IMR-90 (cell line): ENCODE measurements around the gene POLR3B. TPM values are rescaled to one million over a fixed set of nuclear protein-coding genes. Genes with fewer than 3 reads are reported as not detected.

Experiments
- ATAC-seq: fragments of 200-7000 bp; cut with Tn5 transposase; 2 replicates; pipeline ENCODE4 v1.9.1; 2020; ENCODE audit warnings: low read depth, mild to moderate bottlenecking, moderate library complexity
- BruUV-seq: library from RNA; stranded (reverse); fragments of 400-500 nt; replicated peaks from 2 replicates; lab custom pipeline; 2021; lab: Mats Ljungman, UMichigan
- CTCF ChIA-PET: fragments of 300-600 bp; formaldehyde crosslinking; extraction: SDS; loops from one replicate; lab custom pipeline; 2021; ENCODE audit warnings: antibody characterized with exemption; lab: Yijun Ruan, JAX
- POLR2A ChIA-PET: fragments of 300-600 bp; sonication (Branson Sonifier 250); formaldehyde crosslinking; loops from one replicate; lab custom pipeline; 2022; ENCODE audit warnings: antibody characterized with exemption; ENCODE audit not compliant: unreplicated experiment; lab: Charles Lee
- DNase-seq: peaks from one replicate; pipeline ENCODE4 v3.0.0; 2013
- H2AFZ ChIP-seq: replicated peaks from 2 replicates; pipeline ENCODE3; 2013; ENCODE audit warnings: low read length, mild to moderate bottlenecking; ENCODE audit not compliant: poor library complexity
- H2AK5ac ChIP-seq: 2 replicates; pipeline ENCODE4 v1.6.1; 2013; ENCODE audit warnings: low read depth, low read length, inconsistent platforms
- H2AK9ac ChIP-seq: replicated peaks from 2 replicates; pipeline ENCODE3; 2013; ENCODE audit warnings: mild to moderate bottlenecking, low read depth, low read length, moderate library complexity; ENCODE audit not compliant: poor library complexity
- H2BK120ac ChIP-seq: 2 replicates; pipeline ENCODE4 v1.6.1; 2013; ENCODE audit warnings: low read depth, low read length, inconsistent platforms
- H2BK15ac ChIP-seq: 3 replicates; pipeline ENCODE4 v1.6.1; 2013; ENCODE audit warnings: low read depth, low read length, inconsistent platforms
- H2BK20ac ChIP-seq: 2 replicates; pipeline ENCODE4 v1.6.1; 2013; ENCODE audit warnings: low read depth, mild to moderate bottlenecking, inconsistent platforms, low read length, moderate library complexity
- H2BK5ac ChIP-seq: 2 replicates; pipeline ENCODE4 v1.6.1; 2013; ENCODE audit warnings: mild to moderate bottlenecking, low read depth, low read length, inconsistent platforms; ENCODE audit not compliant: poor library complexity, severe bottlenecking
- H3K14ac ChIP-seq: replicated peaks from 2 replicates; pipeline ENCODE4 v1.6.1; 2013; ENCODE audit warnings: low read depth, low read length, inconsistent platforms
- H3K18ac ChIP-seq: 2 replicates; pipeline ENCODE4 v1.6.1; 2013; ENCODE audit warnings: low read depth, low read length, control low read depth
- H3K23ac ChIP-seq: 2 replicates; pipeline ENCODE4 v1.6.1; 2013; ENCODE audit warnings: low read depth, low read length, inconsistent platforms
- H3K27ac ChIP-seq: 2 replicates; pipeline ENCODE4 v1.5.1; 2013; ENCODE audit warnings: mild to moderate bottlenecking, control low read depth, low read length; ENCODE audit not compliant: insufficient read depth
- H3K27me3 ChIP-seq: 2 replicates; pipeline ENCODE4 v1.6.1; 2013; ENCODE audit warnings: low read length; ENCODE audit not compliant: control insufficient read depth, insufficient read depth
- H3K36me3 ChIP-seq: 2 replicates; pipeline ENCODE4 v1.6.1; 2013; ENCODE audit warnings: low read length, mixed read lengths; ENCODE audit not compliant: control insufficient read depth, insufficient read depth
- H3K4ac ChIP-seq: 2 replicates; pipeline ENCODE4 v1.6.1; 2013; ENCODE audit warnings: low read depth, low read length, inconsistent platforms
- H3K4me1 ChIP-seq: 2 replicates; pipeline ENCODE4 v1.6.1; 2013; ENCODE audit warnings: low read length, mixed read lengths; ENCODE audit not compliant: control insufficient read depth, insufficient read depth
- H3K4me2 ChIP-seq: 2 replicates; pipeline ENCODE4 v1.6.1; 2013; ENCODE audit warnings: low read depth, mild to moderate bottlenecking, control low read depth, low read length, moderate library complexity
- H3K4me3 ChIP-seq: 2 replicates; pipeline ENCODE4 v1.5.1; 2013; ENCODE audit warnings: low read depth, mild to moderate bottlenecking, control low read depth, low read length, moderate library complexity; ENCODE audit not compliant: insufficient read depth
- H3K56ac ChIP-seq: 2 replicates; pipeline ENCODE4 v1.6.1; 2013; ENCODE audit warnings: low read length, inconsistent platforms; ENCODE audit not compliant: insufficient read depth; ENCODE audit errors: extremely low read depth
- H3K79me1 ChIP-seq, 2 experiments: 2 replicates each; pipeline ENCODE4 v1.6.1; 2013; ENCODE audit warnings: low read length in 2 of 2, inconsistent platforms in 1 of 2, low read depth in 1 of 2
- H3K9ac ChIP-seq: 2 replicates; pipeline ENCODE4 v1.6.1; 2013; ENCODE audit warnings: low read depth, low read length, control low read depth
- H3K9me1 ChIP-seq: 2 replicates; pipeline ENCODE4 v1.6.1; 2013; ENCODE audit warnings: low read length, inconsistent platforms; ENCODE audit not compliant: insufficient read depth
- H3K9me3 ChIP-seq: 2 replicates; pipeline ENCODE4 v1.6.1; 2013; ENCODE audit warnings: low read length; ENCODE audit not compliant: control insufficient read depth, insufficient read depth
- H4K20me1 ChIP-seq: 2 replicates; pipeline ENCODE4 v1.6.1; 2013; ENCODE audit warnings: low read length, inconsistent platforms; ENCODE audit not compliant: insufficient read depth
- H4K5ac ChIP-seq: 2 replicates; pipeline ENCODE4 v1.6.1; 2013; ENCODE audit warnings: mild to moderate bottlenecking, low read depth, low read length, control low read depth
- H4K8ac ChIP-seq, 2 experiments: 2 replicates each; pipeline ENCODE4 v1.6.1; 2013; ENCODE audit warnings: low read depth in 2 of 2, low read length in 2 of 2, control low read depth in 1 of 2, inconsistent platforms in 1 of 2
- H4K91ac ChIP-seq: 2 replicates; pipeline ENCODE4 v1.6.1; 2013; ENCODE audit warnings: low read depth, low read length, inconsistent platforms; ENCODE audit not compliant: insufficient read depth
- MAFK ChIP-seq: IDR thresholded peaks from 2 replicates; pipeline ENCODE4 v1.6.1; 2012; ENCODE audit warnings: low read depth, low read length, improper control_type of control experiment
- RCOR1 ChIP-seq: IDR thresholded peaks from 2 replicates; pipeline ENCODE4 v1.6.1; 2012; ENCODE audit warnings: mild to moderate bottlenecking, low read length, improper control_type of control experiment; ENCODE audit not compliant: insufficient replicate concordance
- WGBS, 2 experiments: methylation state at CpG; one replicate each; pipeline versions ENCODE4 v1.1.5 to v1.1.7; 2013; ENCODE audit warnings: missing lambda C conversion rate in 2 of 2; ENCODE audit not compliant: insufficient read length in 1 of 2; ENCODE audit errors: extremely low coverage in 2 of 2; 5-methylcytosine and 5-hydroxymethylcytosine counted together
- dilution Hi-C: fragments of 300-500 bp; cut with HindIII; formaldehyde crosslinking; loops from one replicate; pipeline ENCODE4 v1.14.3; 2018; ENCODE audit warnings: low sequenced_read_pairs; ENCODE audit not compliant: unreplicated experiment
- in situ Hi-C: fragments of 300-500 bp; cut with MboI; formaldehyde crosslinking; loops from 3 replicates; pipeline ENCODE4 v1.14.3; 2019; ENCODE audit warnings: low sequenced_read_pairs, inconsistent platforms, mixed read lengths
- intact Hi-C: fragments of 100-400 bp; cut with micrococcal nuclease; formaldehyde crosslinking; loops from 2 replicates; pipeline ENCODE4 v1.10.0; 2022
- polyA plus RNA-seq, 3 experiments: library from polyadenylated mRNA; depleted of rRNA; stranded (reverse); fragments of >200 nt; gene quantifications; 2 replicates each; pipeline ENCODE4 v1.2.3, GENCODE V29; 2012; ENCODE audit warnings: low replicate concordance in 1 of 3
- total RNA-seq: library from RNA; depleted of rRNA; stranded (reverse); fragments of >200 nt; gene quantifications from 2 replicates; pipeline ENCODE4 v1.2.3, GENCODE V29; 2012

The POLR3B gene
- total and polyA plus RNA-seq, 2 of the 4 experiments (the other 2 are of a cell fraction): 6.9 to 15.4 TPM

DNA sequence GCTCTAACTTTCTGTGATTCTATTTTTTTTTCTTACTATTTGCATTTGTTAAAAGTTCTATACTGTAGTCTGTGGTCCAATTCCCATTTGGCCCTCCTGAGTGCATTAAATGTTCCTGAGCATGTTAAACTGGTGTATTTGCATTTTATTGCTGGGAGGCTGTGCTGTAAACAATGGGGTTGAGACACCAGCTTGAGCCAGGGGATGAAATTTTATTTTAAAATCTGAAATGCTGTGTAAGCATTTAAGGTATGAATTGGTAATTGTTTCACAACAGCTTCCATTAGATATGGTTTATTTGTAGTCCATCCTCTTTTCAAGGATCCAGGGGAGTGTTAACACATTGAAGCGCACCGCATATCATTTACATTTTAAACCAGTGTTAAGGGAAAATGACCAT, 135.3 kb downstream of the POLR3B start:
- H3K9ac ChIP-seq: no peak overlapping the region
- H2AK9ac ChIP-seq: no peak overlapping the region
- BruUV-seq: no TSS peak
- no peaks in the 10 kb centered on the region for H4K20me1 ChIP-seq
- ChIA-PET POLR2A (interaction anchor here (0.5 kb wide), 1 partner anchor 922 kb away, joined by 16 read pairs; no protein-coding TSS in a partner anchor), CTCF (no interaction called here)
- H2BK20ac ChIP-seq: no peak overlapping the region
- H3K27me3 ChIP-seq: no peaks in the 10 kb centered on the region
- dilution Hi-C loops (no loop called here), in situ Hi-C loops (no loop called here), intact Hi-C loops (no loop called here)
- DNase-seq (no peak), ATAC-seq (no peak)
- H3K36me3 ChIP-seq: peaks cover 4% of the 10 kb centered on the region
- no peak overlapping the region for H3K4ac ChIP-seq
- no peak overlapping the region for H2BK5ac ChIP-seq
- no peak overlapping the region for H2AFZ ChIP-seq
- H3K23ac ChIP-seq: no peak overlapping the region
- H3K4me1 ChIP-seq: no peaks in the 10 kb centered on the region
- no CpG with 5 or more reads among the region's 2 CpGs for WGBS, 2 experiments
- H3K9me1 ChIP-seq: no peaks in the 10 kb centered on the region; the same call in 1 of the 2 replicates
- no peak overlapping the region for H4K5ac ChIP-seq
- no peak overlapping the region for H3K56ac ChIP-seq
- H3K27ac ChIP-seq: no peak overlapping the region
- no peak overlapping the region for H4K8ac ChIP-seq
- H3K4me2 ChIP-seq: no peak overlapping the region
- H3K79me1 ChIP-seq: no peaks in the 10 kb centered on the region
- no peak overlapping the region for H2BK120ac ChIP-seq
- no peak overlapping the region for H4K91ac ChIP-seq
- H3K9me3 ChIP-seq: no peaks in the 10 kb centered on the region
- H3K18ac ChIP-seq: no peak overlapping the region
- TF ChIP-seq RCOR1 (no peak), MAFK (peak; percentile 80)
- no peak overlapping the region for H2BK15ac ChIP-seq
- no peak overlapping the region for H3K4me3 ChIP-seq
- H2AK5ac ChIP-seq: no peak overlapping the region
- H3K14ac ChIP-seq: no peak overlapping the region
